ENCODE results near the gene SYNE3. TPM values are rescaled to one million over a fixed set of nuclear protein-coding genes. Genes with fewer than 3 reads are reported as not detected.

The SYNE3 gene
- total RNA-seq, 1 donor from 2014 or later = 105 TPM

GRCh38 chr14:95474486-95474885 lies 42.0 kb downstream of the SYNE3 start:
- no peak for DNase-seq (ENCODE audit: extremely low spot score, unreplicated experiment)
- no peak overlapping the region for H3K4me3 Mint-ChIP-seq (ENCODE audit: unreplicated experiment)
- H3K27ac Mint-ChIP-seq (ENCODE audit: unreplicated experiment) = no peak overlapping the region
- H3K27me3 Mint-ChIP-seq (ENCODE audit: unreplicated experiment) = no peaks in the 10 kb centered on the region
- H3K9me3 Mint-ChIP-seq (ENCODE audit: unreplicated experiment) = no peaks in the 10 kb centered on the region
- TF ChIP-seq, protein P1, sequence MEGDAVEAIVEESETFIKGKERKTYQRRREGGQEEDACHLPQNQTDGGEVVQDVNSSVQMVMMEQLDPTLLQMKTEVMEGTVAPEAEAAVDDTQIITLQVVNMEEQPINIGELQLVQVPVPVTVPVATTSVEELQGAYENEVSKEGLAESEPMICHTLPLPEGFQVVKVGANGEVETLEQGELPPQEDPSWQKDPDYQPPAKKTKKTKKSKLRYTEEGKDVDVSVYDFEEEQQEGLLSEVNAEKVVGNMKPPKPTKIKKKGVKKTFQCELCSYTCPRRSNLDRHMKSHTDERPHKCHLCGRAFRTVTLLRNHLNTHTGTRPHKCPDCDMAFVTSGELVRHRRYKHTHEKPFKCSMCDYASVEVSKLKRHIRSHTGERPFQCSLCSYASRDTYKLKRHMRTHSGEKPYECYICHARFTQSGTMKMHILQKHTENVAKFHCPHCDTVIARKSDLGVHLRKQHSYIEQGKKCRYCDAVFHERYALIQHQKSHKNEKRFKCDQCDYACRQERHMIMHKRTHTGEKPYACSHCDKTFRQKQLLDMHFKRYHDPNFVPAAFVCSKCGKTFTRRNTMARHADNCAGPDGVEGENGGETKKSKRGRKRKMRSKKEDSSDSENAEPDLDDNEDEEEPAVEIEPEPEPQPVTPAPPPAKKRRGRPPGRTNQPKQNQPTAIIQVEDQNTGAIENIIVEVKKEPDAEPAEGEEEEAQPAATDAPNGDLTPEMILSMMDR (IDR thresholded peaks at IDR 0.05) = no peak
- peaks cover 46% of the 10 kb centered on the region for H3K4me1 Mint-ChIP-seq (ENCODE audit: unreplicated experiment)
- peaks cover 48% of the 10 kb centered on the region for H3K36me3 Mint-ChIP-seq (ENCODE audit: unreplicated experiment)

DNA sequence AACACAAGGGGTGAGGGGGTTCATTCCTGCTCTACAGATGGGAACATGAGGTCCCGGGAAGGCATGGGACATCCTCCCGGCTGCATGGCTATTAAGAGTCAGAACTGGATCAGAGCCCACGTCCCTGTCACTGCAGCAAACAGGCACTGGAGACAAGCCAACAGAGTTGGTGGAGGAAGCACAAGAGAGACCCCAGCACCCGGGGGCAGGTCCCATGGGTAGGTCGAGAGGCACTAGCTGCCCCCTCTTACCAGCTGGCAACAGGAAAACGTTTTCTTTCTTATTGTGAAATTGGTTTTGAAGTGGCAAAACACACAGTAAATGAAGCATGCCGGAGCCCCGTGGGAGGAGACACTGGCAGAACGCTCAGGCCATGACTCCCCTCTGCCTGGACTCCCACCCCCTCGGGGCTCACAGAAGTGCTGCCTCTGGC lies 43.6 kb downstream of the SYNE3 start:
- Mint-ChIP-seq H3K27ac (ENCODE audit: unreplicated experiment) (peak overlapping the region; percentile 62), H3K4me1 (ENCODE audit: unreplicated experiment) (peaks cover 30% of the 10 kb centered on the region), H3K36me3 (ENCODE audit: unreplicated experiment) (peaks cover 56% of the 10 kb centered on the region), H3K9me3 (ENCODE audit: unreplicated experiment) (no peaks in the 10 kb centered on the region), H3K4me3 (ENCODE audit: unreplicated experiment) (no peak overlapping the region), H3K27me3 (ENCODE audit: unreplicated experiment) (no peaks in the 10 kb centered on the region)
- TF ChIP-seq, protein P1 (IDR thresholded peaks at IDR 0.05) = no peak
- DNase-seq (ENCODE audit: extremely low spot score, unreplicated experiment) = no peak

GRCh38 chr14:95471476-95471875 lies 45.0 kb downstream of the SYNE3 start:
- H3K4me3 Mint-ChIP-seq (ENCODE audit: unreplicated experiment) = no peak overlapping the region
- peaks cover 18% of the 10 kb centered on the region for H3K4me1 Mint-ChIP-seq (ENCODE audit: unreplicated experiment)
- no peak for DNase-seq (ENCODE audit: extremely low spot score, unreplicated experiment)
- no peaks in the 10 kb centered on the region for H3K27me3 Mint-ChIP-seq (ENCODE audit: unreplicated experiment)
- peaks cover 69% of the 10 kb centered on the region for H3K36me3 Mint-ChIP-seq (ENCODE audit: unreplicated experiment)
- H3K27ac Mint-ChIP-seq (ENCODE audit: unreplicated experiment) = peak overlapping the region; percentile 52
- TF ChIP-seq, protein P1 (IDR thresholded peaks at IDR 0.05) = no peak
- H3K9me3 Mint-ChIP-seq (ENCODE audit: unreplicated experiment) = no peaks in the 10 kb centered on the region

GRCh38 chr14:95471016-95471415 lies 45.4 kb downstream of the SYNE3 start:
- DNase-seq (ENCODE audit: extremely low spot score, unreplicated experiment) = no peak
- Mint-ChIP-seq H3K4me1 (ENCODE audit: unreplicated experiment) (peaks cover 15% of the 10 kb centered on the region), H3K4me3 (ENCODE audit: unreplicated experiment) (no peak overlapping the region), H3K27me3 (ENCODE audit: unreplicated experiment) (no peaks in the 10 kb centered on the region), H3K9me3 (ENCODE audit: unreplicated experiment) (no peaks in the 10 kb centered on the region), H3K36me3 (ENCODE audit: unreplicated experiment) (peaks cover 67% of the 10 kb centered on the region), H3K27ac (ENCODE audit: unreplicated experiment) (peak overlapping the region; percentile 52)
- TF ChIP-seq, protein P1 (IDR thresholded peaks at IDR 0.05) = no peak

DNA sequence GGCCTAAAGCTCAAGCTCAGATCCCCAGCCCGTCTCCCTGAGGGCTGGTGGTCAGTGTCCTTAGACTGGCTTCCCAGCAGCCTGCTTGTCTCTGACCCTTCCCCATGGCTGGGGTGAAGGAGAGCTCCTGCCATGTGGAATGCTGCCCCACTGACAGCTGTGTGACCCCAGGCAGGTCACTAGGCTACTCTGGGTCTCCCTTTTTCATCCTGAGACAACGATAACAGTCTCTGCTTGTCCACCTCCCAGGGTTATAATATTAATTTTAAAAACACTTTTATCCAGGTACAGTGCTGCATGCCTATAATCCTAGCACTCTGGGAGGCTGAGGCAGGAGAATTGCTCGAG lies 47.3 kb downstream of the SYNE3 start:
- no peak for DNase-seq (ENCODE audit: extremely low spot score, unreplicated experiment)
- Mint-ChIP-seq H3K4me3 (ENCODE audit: unreplicated experiment) (no peak overlapping the region), H3K27ac (ENCODE audit: unreplicated experiment) (no peak overlapping the region), H3K36me3 (ENCODE audit: unreplicated experiment) (peaks cover 79% of the 10 kb centered on the region), H3K27me3 (ENCODE audit: unreplicated experiment) (no peaks in the 10 kb centered on the region), H3K9me3 (ENCODE audit: unreplicated experiment) (no peaks in the 10 kb centered on the region), H3K4me1 (ENCODE audit: unreplicated experiment) (peaks cover 14% of the 10 kb centered on the region)
- TF ChIP-seq, protein P1 (IDR thresholded peaks at IDR 0.05) = no peak

Data from osteocyte (in vitro differentiated cells).